HepG2 (cell line): ENCODE measurements around the gene APC2. TPM values are rescaled to one million over a fixed set of nuclear protein-coding genes. Genes with fewer than 3 reads are reported as not detected.

Source experiments
- CBX1 ChIP-seq: IDR thresholded peaks from one replicate; pipeline ENCODE4 v1.6.1; 2016; ENCODE audit warnings: antibody characterized with exemption, low read depth
- GTF3A ChIP-seq: sonication (generic); formaldehyde crosslinking; conservative IDR thresholded peaks from 2 replicates; pipeline ENCODE4 v1.4.0; 2020; ENCODE audit warnings: mild to moderate bottlenecking, missing genetic modification reagents
- HCFC1 ChIP-seq: fragments of 150-350 bp; IDR thresholded peaks from 2 replicates; pipeline ENCODE4 v1.6.1; 2014; ENCODE audit warnings: low read depth, low read length
- KMT2A ChIP-seq: sonication (generic); formaldehyde crosslinking; IDR thresholded peaks from 2 replicates; pipeline ENCODE4 v1.4.0; 2020; ENCODE audit warnings: missing genetic modification reagents
- MEIS2 ChIP-seq: sonication (generic); formaldehyde crosslinking; IDR thresholded peaks from 2 replicates; pipeline ENCODE4 v1.9.0; 2021; ENCODE audit warnings: mild to moderate bottlenecking, missing genetic modification reagents
- MTA3 ChIP-seq: sonication (generic); formaldehyde crosslinking; IDR thresholded peaks from 2 replicates; pipeline ENCODE4 v1.4.0; 2020; ENCODE audit warnings: missing genetic modification reagents
- MTF2 ChIP-seq: sonication (generic); formaldehyde crosslinking; IDR thresholded peaks from 2 replicates; pipeline ENCODE4 v1.5.0; 2020; ENCODE audit warnings: missing genetic modification reagents, borderline replicate concordance
- MXI1 ChIP-seq: IDR thresholded peaks from 3 replicates; pipeline ENCODE4 v1.6.1; 2012; ENCODE audit warnings: low read depth, low read length, inconsistent platforms, borderline replicate concordance
- NFE2L1 ChIP-seq: sonication (generic); formaldehyde crosslinking; IDR thresholded peaks from 2 replicates; pipeline ENCODE4 v1.4.0; 2020; ENCODE audit warnings: missing genetic modification reagents, mild to moderate bottlenecking, borderline replicate concordance
- NFKBIZ ChIP-seq: IDR thresholded peaks from 2 replicates; pipeline ENCODE4 v1.6.1; 2018; ENCODE audit warnings: missing genetic modification reagents, missing compliant biosample characterization
- NR2F2 ChIP-seq: IDR thresholded peaks from 2 replicates; pipeline ENCODE4 v1.6.1; 2012; ENCODE audit warnings: low read depth, inconsistent platforms, borderline replicate concordance
- POGZ ChIP-seq: sonication (generic); formaldehyde crosslinking; IDR thresholded peaks from 2 replicates; pipeline ENCODE4 v1.4.0; 2020; ENCODE audit warnings: mild to moderate bottlenecking, missing genetic modification reagents
- PRPF4 ChIP-seq: fragments of 200-400 bp; formaldehyde crosslinking; IDR thresholded peaks from 2 replicates; pipeline ENCODE4 v1.6.1; 2016; ENCODE audit warnings: low read length, low read depth; ENCODE audit not compliant: poor library complexity, severe bottlenecking
- SNAI1 ChIP-seq: sonication (generic); formaldehyde crosslinking; IDR thresholded peaks from 2 replicates; pipeline ENCODE4 v1.5.0; 2020; ENCODE audit warnings: mild to moderate bottlenecking, missing genetic modification reagents, borderline replicate concordance
- SP140L ChIP-seq: sonication (generic); formaldehyde crosslinking; IDR thresholded peaks from 2 replicates; pipeline ENCODE4 v1.4.0; 2020; ENCODE audit warnings: missing genetic modification reagents, borderline replicate concordance
- ZBTB21 ChIP-seq: sonication (generic); formaldehyde crosslinking; IDR thresholded peaks from 2 replicates; pipeline ENCODE4 v1.4.0; 2020; ENCODE audit warnings: missing genetic modification reagents
- ZNF331 ChIP-seq: sonication (generic); formaldehyde crosslinking; IDR thresholded peaks from 2 replicates; pipeline ENCODE4 v1.4.0; 2020; ENCODE audit warnings: missing genetic modification reagents
- ZNF572 ChIP-seq: sonication (generic); formaldehyde crosslinking; IDR thresholded peaks from 2 replicates; pipeline ENCODE4 v1.5.1; 2020; ENCODE audit warnings: mild to moderate bottlenecking, missing genetic modification reagents
- ZNF652 ChIP-seq: IDR thresholded peaks from 2 replicates; pipeline ENCODE4 v1.6.1; 2016; ENCODE audit warnings: low read depth, borderline replicate concordance
- ZNF660 ChIP-seq: sonication (generic); formaldehyde crosslinking; IDR thresholded peaks from 2 replicates; pipeline ENCODE4 v1.5.1; 2020; ENCODE audit warnings: mild to moderate bottlenecking, low read depth, missing genetic modification reagents, borderline replicate concordance
- ZSCAN20 ChIP-seq: sonication (generic); formaldehyde crosslinking; IDR thresholded peaks from 2 replicates; pipeline ENCODE4 v1.4.0; 2020; ENCODE audit warnings: missing genetic modification reagents, mild to moderate bottlenecking, borderline replicate concordance
- ZSCAN21 ChIP-seq: sonication (generic); formaldehyde crosslinking; IDR thresholded peaks from 2 replicates; pipeline ENCODE4 v1.8.0; 2022; ENCODE audit warnings: mild to moderate bottlenecking, missing genetic modification reagents, moderate library complexity, borderline replicate concordance
- polyA plus RNA-seq, 8 experiments: library from polyadenylated mRNA; depleted of rRNA in 3 of 8; stranded (reverse) in 7 of 8; unstranded in 1 of 8; fragments of >200 nt; fragmentation: Illumina TruSeq in 4 of 8; extraction: Trizol in 4 of 8; gene quantifications; 2 replicates each; pipeline versions ENCODE4 v1.2.1 to v1.2.3, GENCODE V29; 2011 to 2016; ENCODE audit warnings: low read depth in 4 of 8, missing spikeins in 1 of 8, mixed read lengths in 1 of 8; ENCODE audit not compliant: insufficient read depth in 1 of 8
- total RNA-seq, 5 experiments: library from RNA; depleted of rRNA; stranded (reverse); fragments of >200 nt; fragmentation: Illumina TruSeq; extraction: Trizol; gene quantifications; 2 replicates each; pipeline ENCODE4 v1.2.3, GENCODE V29; 2016; ENCODE audit warnings: low read depth in 1 of 5
- TF ChIP-seq, protein P1 (sequence below): sonication (generic); formaldehyde crosslinking; IDR thresholded peaks from 2 replicates; pipeline ENCODE4 v1.8.0; 2022; ENCODE audit warnings: mild to moderate bottlenecking, missing genetic modification reagents, borderline replicate concordance
- TF ChIP-seq, protein P2 (sequence below): sonication (generic); formaldehyde crosslinking; IDR thresholded peaks from 2 replicates; pipeline ENCODE4 v1.5.0; 2020; ENCODE audit warnings: mild to moderate bottlenecking, missing genetic modification reagents, moderate library complexity
- TF ChIP-seq, protein P3 (sequence below): sonication (generic); formaldehyde crosslinking; IDR thresholded peaks from 2 replicates; pipeline ENCODE4 v1.4.0; 2020; ENCODE audit warnings: mild to moderate bottlenecking, missing genetic modification reagents
- TF ChIP-seq, protein P4 (sequence below): sonication (generic); IDR thresholded peaks from 2 replicates; pipeline ENCODE4 v1.6.1; 2016; ENCODE audit warnings: low read depth, borderline replicate concordance

APC2 gene
- total and polyA plus RNA-seq, 2 of the 13 experiments (the other 11 are each of a cell fraction or from before 2014, with no cell fraction given): 0.08 to 0.22 TPM

DNA sequence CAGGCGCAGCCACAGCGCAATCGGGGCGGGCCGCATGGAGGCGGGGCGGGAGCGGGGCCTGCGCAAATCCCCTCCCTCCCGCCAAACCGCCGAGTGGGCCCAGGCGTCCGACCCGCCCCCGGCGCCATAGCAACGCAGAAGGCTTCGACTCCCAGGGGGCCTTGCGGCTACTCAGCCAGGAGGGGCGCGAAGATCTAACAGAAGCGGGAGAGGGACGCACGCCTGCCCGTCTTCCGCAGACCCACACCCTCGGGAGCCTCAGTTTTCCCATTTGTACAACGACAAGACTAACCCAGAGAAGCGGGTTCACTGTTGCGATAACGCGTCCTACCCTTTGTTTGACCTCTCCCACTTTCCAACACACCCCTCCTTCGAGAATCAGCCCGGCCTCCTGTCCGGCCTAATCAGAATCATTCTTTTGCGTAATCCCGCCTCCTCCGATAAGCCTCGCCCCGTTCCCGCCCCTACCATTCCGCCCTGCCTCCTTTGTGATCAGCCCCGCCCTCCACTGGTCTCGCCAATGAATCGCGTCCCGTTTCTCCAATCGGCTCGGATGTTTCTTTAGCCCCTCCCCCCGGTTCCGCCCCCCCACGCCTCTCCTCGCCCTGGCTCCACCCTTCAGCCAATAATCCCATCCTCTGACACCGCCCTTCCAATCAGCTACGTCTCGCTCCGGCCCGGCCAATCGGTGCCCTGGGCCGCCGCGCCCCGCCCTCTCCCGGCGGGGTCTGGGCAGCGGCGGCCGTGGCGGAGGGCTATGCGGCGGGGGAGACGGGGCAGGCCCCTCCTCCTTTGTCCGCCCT lies 40.6 kb downstream of the APC2 start, which contains the start of gene PCSK4 (continued):
- TF ChIP-seq NR2F2 (no peak), ZNF660 (no peak), ZNF572 (CRISPR knock-in tag) (no peak), ZBTB21 (no peak), MXI1 (peak; percentile 92; the same call in 2 of the 3 replicates), ZSCAN21 (CRISPR knock-in tag) (no peak), MTA3 (CRISPR knock-in tag) (no peak), POGZ (CRISPR knock-in tag) (no peak), ZNF652 (CRISPR knock-in tag) (no peak), GTF3A (CRISPR knock-in tag) (no peak), NFKBIZ (CRISPR knock-in tag) (0 out of 2 replicates have a peak, but pooled peaks have one; percentile 42), SP140L (CRISPR knock-in tag) (no peak), HCFC1 (peak; percentile 22; the same call in 1 of the 2 replicates), PRPF4 (no peak), NFE2L1 (no peak), MEIS2 (CRISPR knock-in tag) (no peak), ZNF331 (CRISPR knock-in tag) (no peak), ZSCAN20 (CRISPR knock-in tag) (no peak), KMT2A (CRISPR knock-in tag) (no peak), MTF2 (no peak), CBX1 (no peak), SNAI1 (no peak)
- TF ChIP-seq, protein P1, sequence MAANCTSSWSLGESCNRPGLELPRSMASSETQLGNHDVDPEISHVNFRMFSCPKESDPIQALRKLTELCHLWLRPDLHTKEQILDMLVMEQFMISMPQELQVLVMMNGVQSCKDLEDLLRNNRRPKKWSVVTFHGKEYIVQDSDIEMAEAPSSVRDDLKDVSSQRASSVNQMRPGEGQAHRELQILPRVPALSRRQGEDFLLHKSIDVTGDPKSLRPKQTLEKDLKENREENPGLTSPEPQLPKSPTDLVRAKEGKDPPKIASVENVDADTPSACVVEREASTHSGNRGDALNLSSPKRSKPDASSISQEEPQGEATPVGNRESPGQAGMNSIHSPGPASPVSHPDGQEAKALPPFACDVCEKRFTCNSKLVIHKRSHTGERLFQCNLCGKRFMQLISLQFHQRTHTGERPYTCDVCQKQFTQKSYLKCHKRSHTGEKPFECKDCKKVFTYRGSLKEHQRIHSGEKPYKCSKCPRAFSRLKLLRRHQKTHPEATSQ: no peak
- TF ChIP-seq, protein P2, sequence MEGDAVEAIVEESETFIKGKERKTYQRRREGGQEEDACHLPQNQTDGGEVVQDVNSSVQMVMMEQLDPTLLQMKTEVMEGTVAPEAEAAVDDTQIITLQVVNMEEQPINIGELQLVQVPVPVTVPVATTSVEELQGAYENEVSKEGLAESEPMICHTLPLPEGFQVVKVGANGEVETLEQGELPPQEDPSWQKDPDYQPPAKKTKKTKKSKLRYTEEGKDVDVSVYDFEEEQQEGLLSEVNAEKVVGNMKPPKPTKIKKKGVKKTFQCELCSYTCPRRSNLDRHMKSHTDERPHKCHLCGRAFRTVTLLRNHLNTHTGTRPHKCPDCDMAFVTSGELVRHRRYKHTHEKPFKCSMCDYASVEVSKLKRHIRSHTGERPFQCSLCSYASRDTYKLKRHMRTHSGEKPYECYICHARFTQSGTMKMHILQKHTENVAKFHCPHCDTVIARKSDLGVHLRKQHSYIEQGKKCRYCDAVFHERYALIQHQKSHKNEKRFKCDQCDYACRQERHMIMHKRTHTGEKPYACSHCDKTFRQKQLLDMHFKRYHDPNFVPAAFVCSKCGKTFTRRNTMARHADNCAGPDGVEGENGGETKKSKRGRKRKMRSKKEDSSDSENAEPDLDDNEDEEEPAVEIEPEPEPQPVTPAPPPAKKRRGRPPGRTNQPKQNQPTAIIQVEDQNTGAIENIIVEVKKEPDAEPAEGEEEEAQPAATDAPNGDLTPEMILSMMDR (CRISPR knock-in tag): no peak
- TF ChIP-seq, protein P3, sequence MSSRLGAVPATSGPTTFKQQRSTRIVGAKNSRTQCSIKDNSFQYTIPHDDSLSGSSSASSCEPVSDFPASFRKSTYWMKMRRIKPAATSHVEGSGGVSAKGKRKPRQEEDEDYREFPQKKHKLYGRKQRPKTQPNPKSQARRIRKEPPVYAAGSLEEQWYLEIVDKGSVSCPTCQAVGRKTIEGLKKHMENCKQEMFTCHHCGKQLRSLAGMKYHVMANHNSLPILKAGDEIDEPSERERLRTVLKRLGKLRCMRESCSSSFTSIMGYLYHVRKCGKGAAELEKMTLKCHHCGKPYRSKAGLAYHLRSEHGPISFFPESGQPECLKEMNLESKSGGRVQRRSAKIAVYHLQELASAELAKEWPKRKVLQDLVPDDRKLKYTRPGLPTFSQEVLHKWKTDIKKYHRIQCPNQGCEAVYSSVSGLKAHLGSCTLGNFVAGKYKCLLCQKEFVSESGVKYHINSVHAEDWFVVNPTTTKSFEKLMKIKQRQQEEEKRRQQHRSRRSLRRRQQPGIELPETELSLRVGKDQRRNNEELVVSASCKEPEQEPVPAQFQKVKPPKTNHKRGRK (CRISPR knock-in tag): no peak
- TF ChIP-seq, protein P4, sequence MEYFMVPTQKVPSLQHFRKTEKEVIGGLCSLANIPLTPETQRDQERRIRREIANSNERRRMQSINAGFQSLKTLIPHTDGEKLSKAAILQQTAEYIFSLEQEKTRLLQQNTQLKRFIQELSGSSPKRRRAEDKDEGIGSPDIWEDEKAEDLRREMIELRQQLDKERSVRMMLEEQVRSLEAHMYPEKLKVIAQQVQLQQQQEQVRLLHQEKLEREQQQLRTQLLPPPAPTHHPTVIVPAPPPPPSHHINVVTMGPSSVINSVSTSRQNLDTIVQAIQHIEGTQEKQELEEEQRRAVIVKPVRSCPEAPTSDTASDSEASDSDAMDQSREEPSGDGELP: no peak; the same call in 1 of the 2 replicates
